H1 (cell line): ENCODE results near the gene RND3. TPM values are rescaled to one million over a fixed set of nuclear protein-coding genes. Genes with fewer than 3 reads are reported as not detected.

Source experiments
- CTCF ChIA-PET: fragments of 300-600 bp; sonication (Branson Sonifier 250); formaldehyde crosslinking; loops from one replicate; lab custom pipeline; 2021; ENCODE audit not compliant: partially characterized antibody; lab: Charles Lee
- POLR2A ChIA-PET: fragments of 300-600 bp; sonication (Branson Sonifier 250); formaldehyde crosslinking; loops from one replicate; lab custom pipeline; 2021; ENCODE audit warnings: inconsistent platforms; ENCODE audit not compliant: partially characterized antibody; lab: Charles Lee
- DNase-seq, 2 experiments: peaks; one replicate each; pipeline versions ENCODE4 v3.0.0 to v3.0.0-alpha.2; 2010 to 2022; ENCODE audit warnings: low spot score in 2 of 2, low read depth in 1 of 2, mixed read lengths in 1 of 2
- FAIRE-seq: peaks from 2 replicates; lab custom pipeline; 2011; peaks lifted over from hg19 to GRCh38; lab: Jason Lieb, UNC
- H2AFZ ChIP-seq: 2 replicates; pipeline ENCODE4 v1.8.1; 2012; ENCODE audit warnings: low read length, inconsistent platforms
- H2AK5ac ChIP-seq: 2 replicates; pipeline ENCODE4 v1.6.1; 2013; ENCODE audit warnings: low read depth, low read length
- H2BK120ac ChIP-seq: replicated peaks from 2 replicates; pipeline ENCODE3; 2013; ENCODE audit warnings: low read depth, low read length, inconsistent platforms
- H2BK12ac ChIP-seq: 2 replicates; pipeline ENCODE4 v1.6.1; 2013; ENCODE audit warnings: low read depth, low read length
- H2BK15ac ChIP-seq: 2 replicates; pipeline ENCODE4 v1.6.1; 2013; ENCODE audit warnings: low read length
- H2BK20ac ChIP-seq: 2 replicates; pipeline ENCODE4 v1.6.1; 2013; ENCODE audit warnings: low read length
- H2BK5ac ChIP-seq: 2 replicates; pipeline ENCODE4 v1.6.1; 2013; ENCODE audit warnings: low read depth, low read length
- H3K14ac ChIP-seq: 2 replicates; pipeline ENCODE4 v1.6.1; 2013; ENCODE audit warnings: inconsistent platforms; ENCODE audit not compliant: insufficient read length
- H3K18ac ChIP-seq: 2 replicates; pipeline ENCODE4 v1.6.1; 2013; ENCODE audit warnings: low read length; ENCODE audit errors: extremely low read depth
- H3K23ac ChIP-seq: 2 replicates; pipeline ENCODE4 v1.6.1; 2013; ENCODE audit warnings: inconsistent platforms; ENCODE audit not compliant: insufficient read length
- H3K23me2 ChIP-seq: 2 replicates; pipeline ENCODE4 v1.6.1; 2013; ENCODE audit warnings: low read depth, low read length
- H3K27ac ChIP-seq: 2 replicates; pipeline ENCODE4 v1.6.1; 2011; ENCODE audit warnings: low read depth, low read length, inconsistent platforms
- H3K27me3 ChIP-seq, 4 experiments: replicated peaks in 1 of 4; 1 replicate in 1 of 4; 2 replicates in 3 of 4; pipeline versions ENCODE4 v1.6.1 to v1.8.1; 2011 to 2013; ENCODE audit warnings: low read length in 3 of 4, mild to moderate bottlenecking in 3 of 4, inconsistent platforms in 2 of 4, mixed read lengths in 2 of 4, moderate library complexity in 1 of 4; ENCODE audit not compliant: control insufficient read depth in 3 of 4, insufficient read depth in 3 of 4; ENCODE audit errors: extremely low read depth in 1 of 4
- H3K36me3 ChIP-seq, 4 experiments: 2 replicates each; pipeline versions ENCODE4 v1.6.1 to v1.8.1; 2011 to 2013; ENCODE audit warnings: mild to moderate bottlenecking in 4 of 4, low read length in 3 of 4, moderate library complexity in 2 of 4, control low read depth in 1 of 4, inconsistent platforms in 1 of 4; ENCODE audit not compliant: insufficient read depth in 4 of 4, control insufficient read depth in 2 of 4
- H3K4ac ChIP-seq: replicated peaks from 2 replicates; pipeline ENCODE3; 2013; ENCODE audit warnings: low read length, low read depth, mixed read lengths, inconsistent platforms; ENCODE audit not compliant: insufficient read length
- H3K4me1 ChIP-seq, 4 experiments: replicated peaks in 1 of 4; 1 replicate in 1 of 4; 2 replicates in 3 of 4; pipeline versions ENCODE4 v1.6.1 to v1.8.1; 2011 to 2013; ENCODE audit warnings: low read length in 3 of 4, inconsistent platforms in 2 of 4, mixed read lengths in 1 of 4; ENCODE audit not compliant: insufficient read depth in 4 of 4, control insufficient read depth in 3 of 4
- H3K4me2 ChIP-seq, 2 experiments: 2 replicates each; pipeline versions ENCODE4 v1.6.1 to v1.8.1; 2011 to 2013; ENCODE audit warnings: low read depth in 2 of 2, low read length in 2 of 2, control low read depth in 1 of 2, inconsistent platforms in 1 of 2, mild to moderate bottlenecking in 1 of 2; ENCODE audit not compliant: insufficient read depth in 1 of 2
- H3K4me3 ChIP-seq, 4 experiments: fragments of 200-600, 300-600 bp in 1 of 4; sonication (generic), shearing (Covaris generic), sonication (Bioruptor Twin) in 1 of 4; 2 replicates each; pipeline versions ENCODE4 v1.5.1 to v1.8.1; 2011 to 2016; ENCODE audit warnings: low read length in 4 of 4, low read depth in 3 of 4, control low read depth in 2 of 4, inconsistent platforms in 2 of 4, mild to moderate bottlenecking in 2 of 4, mixed read lengths in 1 of 4, moderate library complexity in 1 of 4; ENCODE audit not compliant: insufficient read depth in 2 of 4; ENCODE audit errors: extremely low read depth in 1 of 4
- H3K56ac ChIP-seq: replicated peaks from 2 replicates; pipeline ENCODE3; 2013; ENCODE audit warnings: low read depth, mild to moderate bottlenecking, mixed read lengths, low read length, inconsistent platforms; ENCODE audit not compliant: insufficient read length
- H3K79me1 ChIP-seq: 2 replicates; pipeline ENCODE4 v1.6.1; 2013; ENCODE audit warnings: low read depth, low read length, control low read depth
- H3K79me2 ChIP-seq, 2 experiments: 2 replicates each; pipeline versions ENCODE4 v1.6.1 to v1.8.1; 2012 to 2013; ENCODE audit warnings: low read length in 2 of 2, mild to moderate bottlenecking in 2 of 2, inconsistent platforms in 1 of 2; ENCODE audit not compliant: insufficient read depth in 2 of 2, control insufficient read depth in 1 of 2
- H3K9ac ChIP-seq, 4 experiments: replicated peaks in 1 of 4; 1 replicate in 1 of 4; 2 replicates in 3 of 4; pipeline versions ENCODE4 v1.6.1 to v1.8.1; 2011 to 2013; ENCODE audit warnings: low read depth in 3 of 4, low read length in 3 of 4, control low read depth in 2 of 4, mild to moderate bottlenecking in 2 of 4, moderate library complexity in 2 of 4, inconsistent platforms in 1 of 4; ENCODE audit errors: extremely low read depth in 1 of 4
- H3K9me3 ChIP-seq, 2 experiments: 2 replicates each; pipeline versions ENCODE4 v1.6.1 to v1.8.1; 2012 to 2013; ENCODE audit warnings: mild to moderate bottlenecking in 2 of 2, moderate library complexity in 2 of 2, control low read depth in 1 of 2, inconsistent platforms in 1 of 2, low read depth in 1 of 2, low read length in 1 of 2, mixed read lengths in 1 of 2; ENCODE audit not compliant: insufficient read depth in 2 of 2
- H4K20me1 ChIP-seq, 2 experiments: replicated peaks in 1 of 2; 2 replicates each; pipeline versions ENCODE3 to v1.8.1; 2011 to 2013; ENCODE audit warnings: inconsistent platforms in 2 of 2, low read length in 2 of 2, mild to moderate bottlenecking in 1 of 2; ENCODE audit not compliant: insufficient read depth in 2 of 2, control insufficient read depth in 1 of 2
- H4K5ac ChIP-seq: 2 replicates; pipeline ENCODE4 v1.6.1; 2013; ENCODE audit warnings: low read length, low read depth, mixed read lengths, inconsistent platforms; ENCODE audit not compliant: insufficient read length
- H4K8ac ChIP-seq: 2 replicates; pipeline ENCODE4 v1.8.0; 2013; ENCODE audit warnings: mild to moderate bottlenecking, moderate library complexity, low read length, inconsistent platforms; ENCODE audit not compliant: insufficient read depth; ENCODE audit errors: extremely low read depth
- H4K91ac ChIP-seq: replicated peaks from 2 replicates; pipeline ENCODE3; 2013; ENCODE audit warnings: low read length, mixed read lengths, inconsistent platforms; ENCODE audit not compliant: insufficient read length
- BACH1 ChIP-seq: IDR thresholded peaks from 2 replicates; pipeline ENCODE4 v1.6.1; 2012; ENCODE audit warnings: low read length, improper control_type of control experiment
- BCL11A ChIP-seq, 2 experiments: IDR thresholded peaks; one replicate each; pipeline ENCODE4 v1.6.1; 2011; ENCODE audit warnings: low read depth in 2 of 2, low read length in 2 of 2, mild to moderate bottlenecking in 2 of 2
- EGR1 ChIP-seq: IDR thresholded peaks from 2 replicates; pipeline ENCODE4 v1.6.1; 2011; ENCODE audit warnings: low read depth, low read length, borderline replicate concordance
- GABPA ChIP-seq: IDR thresholded peaks from 2 replicates; pipeline ENCODE4 v1.6.1; 2011; ENCODE audit warnings: mild to moderate bottlenecking, low read length, moderate library complexity, borderline replicate concordance; ENCODE audit not compliant: insufficient read depth
- HDAC6 ChIP-seq: IDR thresholded peaks from one replicate; pipeline ENCODE4 v1.7.1; 2012; ENCODE audit warnings: low read depth, mild to moderate bottlenecking, inconsistent platforms, low read length, moderate library complexity
- JUND ChIP-seq: IDR thresholded peaks from 2 replicates; pipeline ENCODE4 v1.6.1; 2011; ENCODE audit warnings: mild to moderate bottlenecking, improper control_type of control experiment, low read length
- MAFK ChIP-seq: IDR thresholded peaks from 2 replicates; pipeline ENCODE4 v1.6.1; 2012; ENCODE audit warnings: low read depth, mild to moderate bottlenecking, improper control_type of control experiment, low read length
- RAD21 ChIP-seq, 2 experiments: IDR thresholded peaks in 1 of 2; conservative IDR thresholded peaks in 1 of 2; 2 replicates each; pipeline ENCODE4 v1.6.1; 2011; ENCODE audit warnings: low read depth in 2 of 2, low read length in 2 of 2, improper control_type of control experiment in 1 of 2, inconsistent platforms in 1 of 2, mild to moderate bottlenecking in 1 of 2, moderate library complexity in 1 of 2
- SAP30 ChIP-seq: fragments of 300-600 bp; sonication (generic); IDR thresholded peaks from 2 replicates; pipeline ENCODE4 v1.7.1; 2012; ENCODE audit warnings: low read length, moderate library complexity, mild to moderate bottlenecking, inconsistent platforms; ENCODE audit not compliant: insufficient read depth, insufficient replicate concordance
- SRF ChIP-seq: IDR thresholded peaks from 2 replicates; pipeline ENCODE4 v1.6.1; 2011; ENCODE audit warnings: mild to moderate bottlenecking, low read depth, low read length, moderate library complexity
- ZNF274 ChIP-seq: IDR thresholded peaks from 2 replicates; pipeline ENCODE4 v1.7.0; 2012; ENCODE audit warnings: low read length, borderline replicate concordance; ENCODE audit errors: extremely low read depth
- WGBS, 2 experiments: shearing (Covaris generic) in 1 of 2; methylation state at CpG; one replicate each; pipeline versions ENCODE4 v1.1.6 to v1.1.7; 2013 to 2015; ENCODE audit warnings: low lambda C conversion rate in 2 of 2, mixed read lengths in 2 of 2, inconsistent platforms in 1 of 2, low coverage in 1 of 2, missing lambda C conversion rate in 1 of 2; ENCODE audit not compliant: insufficient replicate concordance in 2 of 2, insufficient coverage in 1 of 2, insufficient read length in 1 of 2; ENCODE audit errors: extremely low coverage in 1 of 2, missing lambda C conversion rate in 1 of 2; 5-methylcytosine and 5-hydroxymethylcytosine counted together
- polyA plus RNA-seq, 7 experiments: library from polyadenylated mRNA; depleted of rRNA in 3 of 7; stranded (reverse) in 5 of 7; unstranded in 2 of 7; fragments of >200 nt in 5 of 7; fragments of 200-250 nt in 2 of 7; gene quantifications; 1 replicate in 5 of 7; 2 replicates in 1 of 7; 4 replicates in 1 of 7; pipeline versions ENCODE4 v1.2.1 to v1.2.3, GENCODE V29; 2011 to 2013; ENCODE audit warnings: missing spikeins in 2 of 7, mixed read lengths in 2 of 7
- total RNA-seq: library from RNA; stranded (reverse); fragmentation: NEBNext Ultra II Directional; extraction: Animal tissue kit (Norgen Biotek cat#: 25700); gene quantifications from 2 replicates; pipeline ENCODE4 v1.2.1, GENCODE V29; 2021

The RND3 gene
- total and polyA plus RNA-seq, 2 of the 8 experiments (the other 6 are each of a cell fraction or from before 2014, with no cell fraction given), result 12.2 to 25.6 TPM

GRCh38 chr2:150464986-150465385 is 22.5 kb downstream of the RND3 start:
- Histone ChIP-seq H3K4ac (no peak overlapping the region), H2AFZ (no peak overlapping the region), H3K4me3 (no peak overlapping the region), H2BK20ac (no peak overlapping the region), H2BK5ac (no peak overlapping the region), H3K4me1 (no peaks in the 10 kb centered on the region), H4K91ac (no peak overlapping the region), H3K27ac (no peak overlapping the region), H3K14ac (no peak overlapping the region), H3K4me2 (no peak overlapping the region), H3K9ac (no peak overlapping the region), H3K9me3 (no peaks in the 10 kb centered on the region), H2AK5ac (no peak overlapping the region), H3K79me2 (no peaks in the 10 kb centered on the region), H3K23me2 (no peaks in the 10 kb centered on the region), H4K5ac (no peak overlapping the region), H3K23ac (no peak overlapping the region), H2BK12ac (no peak overlapping the region), H3K18ac (no peak overlapping the region), H3K56ac (no peak overlapping the region), H3K27me3 (no peaks in the 10 kb centered on the region), H2BK15ac (no peak overlapping the region), H3K79me1 (no peaks in the 10 kb centered on the region), H4K8ac (no peak overlapping the region), H2BK120ac (no peak overlapping the region), H4K20me1 (no peaks in the 10 kb centered on the region), H3K36me3 (peaks cover 0 to 15% (median 10%) of the 10 kb centered on the region in 4 experiments; a peak in 7 of 8 replicates)
- ChIA-PET POLR2A (interaction anchor here (1.1 kb wide), 1 partner anchor 778 kb away, joined by 3 read pairs; no protein-coding TSS in a partner anchor), CTCF (no interaction called here)
- no peak for DNase-seq
- WGBS, 2 experiments, result 94% methylated on average over 1 of the region's 1 CpG; no CpG with 5 or more reads in 1 of the 2 experiments
- no peak for FAIRE-seq
- no peak for TF ChIP-seq BCL11A (IDR thresholded peaks at IDR 0.05; ENCODE audit: low read depth in 2 of 2, low read length in 2 of 2)
- no peak for TF ChIP-seq SAP30
- no peak for TF ChIP-seq MAFK
- TF ChIP-seq BACH1, result no peak
- no peak for TF ChIP-seq EGR1
- TF ChIP-seq HDAC6, result no peak
- TF ChIP-seq GABPA, result no peak
- no peak for TF ChIP-seq ZNF274
- TF ChIP-seq JUND, result no peak
- no peak for TF ChIP-seq RAD21 (IDR thresholded peaks at IDR 0.05 in 1 of 2, conservative IDR thresholded peaks at IDR 0.05 in 1 of 2; ENCODE audit: low read depth in 2 of 2, low read length in 2 of 2)
- no peak for TF ChIP-seq SRF
